ENCODE data around the gene NRP2. TPM values are rescaled to one million over a fixed set of nuclear protein-coding genes. Genes with fewer than 3 reads are reported as not detected.

Gene NRP2
- total RNA-seq, 2 donors from 2014 or later: 9.7 to 21.0 TPM

DNA sequence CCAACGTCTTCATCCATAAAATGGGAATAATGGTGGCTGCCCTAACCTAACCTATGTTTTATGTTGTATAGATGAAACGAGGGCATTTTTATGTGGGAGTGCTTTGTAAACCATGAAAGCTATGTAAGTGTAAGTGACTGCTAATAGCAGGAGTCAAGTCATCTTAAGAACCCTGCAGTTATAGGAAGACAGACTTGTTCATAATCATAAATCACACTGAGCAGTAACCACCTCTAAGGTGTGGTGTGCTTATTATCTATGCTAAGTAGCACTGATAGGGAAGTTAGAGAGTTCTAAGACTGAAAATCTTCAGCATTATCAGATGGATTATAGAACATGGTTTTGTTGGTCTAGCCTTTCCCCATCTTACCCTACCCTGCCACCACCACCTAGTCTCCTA lies 24.2 kb upstream of the NRP2 start:
- Histone ChIP-seq H3K4me3 (no peak overlapping the region), H3K27me3 (replicated peaks; ENCODE audit: insufficient read depth) (no peaks in the 10 kb centered on the region), H3K4me1 (replicated peaks) (no peaks in the 10 kb centered on the region), H3K27ac (no peak overlapping the region), H3K36me3 (no peaks in the 10 kb centered on the region), H3K9me3 (no peaks in the 10 kb centered on the region)
- 41% methylated on average over 2 of the region's 2 CpGs for WGBS
- DNase-seq (ENCODE audit: low spot score): no peak
- TF ChIP-seq POLR2A (IDR thresholded peaks at IDR 0.05) (no peak), POLR2AphosphoS5 (IDR thresholded peaks at IDR 0.05) (no peak)
- TF ChIP-seq, protein P1, sequence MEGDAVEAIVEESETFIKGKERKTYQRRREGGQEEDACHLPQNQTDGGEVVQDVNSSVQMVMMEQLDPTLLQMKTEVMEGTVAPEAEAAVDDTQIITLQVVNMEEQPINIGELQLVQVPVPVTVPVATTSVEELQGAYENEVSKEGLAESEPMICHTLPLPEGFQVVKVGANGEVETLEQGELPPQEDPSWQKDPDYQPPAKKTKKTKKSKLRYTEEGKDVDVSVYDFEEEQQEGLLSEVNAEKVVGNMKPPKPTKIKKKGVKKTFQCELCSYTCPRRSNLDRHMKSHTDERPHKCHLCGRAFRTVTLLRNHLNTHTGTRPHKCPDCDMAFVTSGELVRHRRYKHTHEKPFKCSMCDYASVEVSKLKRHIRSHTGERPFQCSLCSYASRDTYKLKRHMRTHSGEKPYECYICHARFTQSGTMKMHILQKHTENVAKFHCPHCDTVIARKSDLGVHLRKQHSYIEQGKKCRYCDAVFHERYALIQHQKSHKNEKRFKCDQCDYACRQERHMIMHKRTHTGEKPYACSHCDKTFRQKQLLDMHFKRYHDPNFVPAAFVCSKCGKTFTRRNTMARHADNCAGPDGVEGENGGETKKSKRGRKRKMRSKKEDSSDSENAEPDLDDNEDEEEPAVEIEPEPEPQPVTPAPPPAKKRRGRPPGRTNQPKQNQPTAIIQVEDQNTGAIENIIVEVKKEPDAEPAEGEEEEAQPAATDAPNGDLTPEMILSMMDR (IDR thresholded peaks at IDR 0.05): no peak
- intact Hi-C loops (cut with DNase I): no loop called here

DNA sequence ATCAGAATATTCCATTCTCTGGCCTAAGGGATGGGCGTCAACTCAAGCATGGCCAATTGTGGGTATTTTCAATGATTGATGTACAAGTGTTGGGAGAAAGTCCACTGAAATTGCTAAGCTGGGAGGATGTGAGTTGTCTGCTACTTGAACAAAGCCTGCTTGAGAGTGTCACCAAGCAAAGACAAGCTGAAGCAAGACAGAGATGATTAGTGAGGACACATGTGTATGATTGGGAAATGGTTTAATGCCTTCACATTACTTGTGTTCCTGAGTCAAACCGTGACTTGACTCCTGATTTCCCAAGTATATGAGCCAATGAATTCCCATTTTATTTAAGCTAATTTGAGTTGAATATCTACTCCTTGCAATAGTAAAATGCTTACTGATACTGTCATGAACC lies 23.7 kb upstream of the NRP2 start:
- H3K36me3 ChIP-seq: no peaks in the 10 kb centered on the region
- no peaks in the 10 kb centered on the region for H3K27me3 ChIP-seq (replicated peaks; ENCODE audit: insufficient read depth)
- no peak overlapping the region for H3K27ac ChIP-seq
- WGBS: 98% methylated on average over 2 of the region's 2 CpGs
- intact Hi-C loops (cut with DNase I): no loop called here
- H3K9me3 ChIP-seq: no peaks in the 10 kb centered on the region
- H3K4me1 ChIP-seq (replicated peaks): no peaks in the 10 kb centered on the region
- DNase-seq (ENCODE audit: low spot score): no peak
- TF ChIP-seq POLR2AphosphoS5 (IDR thresholded peaks at IDR 0.05) (no peak), POLR2A (IDR thresholded peaks at IDR 0.05) (no peak)
- TF ChIP-seq, protein P1 (IDR thresholded peaks at IDR 0.05): no peak
- no peak overlapping the region for H3K4me3 ChIP-seq

DNA sequence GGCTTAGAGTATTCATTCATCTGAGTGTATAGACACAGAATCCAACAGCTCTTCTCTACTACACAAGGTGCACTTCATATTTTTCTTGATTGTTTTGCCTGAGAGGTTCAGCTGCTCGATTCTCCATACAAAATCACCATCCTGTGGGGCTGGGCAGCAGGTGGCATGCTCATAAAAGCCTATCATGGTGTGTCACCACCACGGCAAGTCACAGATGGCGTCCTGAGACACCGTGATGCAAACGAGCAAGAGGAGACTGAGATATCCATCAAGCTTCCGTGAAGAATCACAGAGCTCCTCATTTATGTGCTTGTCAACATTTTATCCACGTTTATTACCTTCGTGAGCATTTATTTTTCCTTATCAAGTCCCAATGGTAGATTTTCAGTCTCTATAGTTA lies 22.4 kb upstream of the NRP2 start:
- intact Hi-C loops (cut with DNase I): no loop called here
- Histone ChIP-seq H3K27ac (no peak overlapping the region), H3K36me3 (no peaks in the 10 kb centered on the region), H3K9me3 (no peaks in the 10 kb centered on the region), H3K4me1 (replicated peaks) (no peaks in the 10 kb centered on the region), H3K27me3 (replicated peaks; ENCODE audit: insufficient read depth) (no peaks in the 10 kb centered on the region), H3K4me3 (no peak overlapping the region)
- 64% methylated on average over 8 of the region's 8 CpGs for WGBS
- no peak for DNase-seq (ENCODE audit: low spot score)
- TF ChIP-seq, protein P1 (IDR thresholded peaks at IDR 0.05): no peak
- TF ChIP-seq POLR2A (IDR thresholded peaks at IDR 0.05): no peak
- no peak for TF ChIP-seq POLR2AphosphoS5 (IDR thresholded peaks at IDR 0.05)

DNA sequence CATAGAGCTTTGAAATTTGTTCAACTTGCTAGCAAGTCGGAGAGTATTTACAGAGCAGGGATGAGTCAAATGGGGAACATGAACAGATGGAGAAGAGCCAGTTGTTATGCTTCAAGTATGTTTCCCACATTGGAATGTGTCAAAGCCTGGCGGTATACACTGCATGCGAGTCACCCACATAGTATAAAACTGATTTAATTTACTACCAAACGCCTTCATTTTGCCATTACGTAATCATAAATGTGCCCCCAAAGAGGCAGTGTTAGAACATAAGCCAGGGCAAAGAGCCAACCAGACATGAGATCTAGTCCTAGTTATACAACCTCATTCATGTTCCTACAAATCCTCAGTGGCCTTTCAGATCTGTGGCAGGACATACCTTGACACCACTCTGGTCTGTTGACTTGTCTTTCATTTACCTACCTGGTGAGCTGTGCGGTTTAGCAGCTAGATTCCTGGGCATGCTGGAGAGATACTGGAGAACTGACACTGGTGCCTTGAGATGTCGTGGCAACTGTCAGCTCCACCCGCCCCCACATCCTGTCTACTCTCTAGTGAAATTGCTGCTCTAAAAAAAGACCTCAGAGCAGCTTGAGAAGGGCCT lies 21.7 kb upstream of the NRP2 start:
- peak; percentile 28 for DNase-seq (ENCODE audit: low spot score)
- no peak overlapping the region for H3K4me3 ChIP-seq
- H3K27ac ChIP-seq: no peak overlapping the region
- H3K36me3 ChIP-seq: no peaks in the 10 kb centered on the region
- no peaks in the 10 kb centered on the region for H3K27me3 ChIP-seq (replicated peaks; ENCODE audit: insufficient read depth)
- intact Hi-C loops (cut with DNase I): no loop called here
- 29% methylated on average over 8 of the region's 8 CpGs for whole genome bisulfite sequencing
- H3K9me3 ChIP-seq: no peaks in the 10 kb centered on the region
- no peak for TF ChIP-seq POLR2A (IDR thresholded peaks at IDR 0.05)
- TF ChIP-seq, protein P1 (IDR thresholded peaks at IDR 0.05): no peak
- TF ChIP-seq POLR2AphosphoS5 (IDR thresholded peaks at IDR 0.05): no peak
- H3K4me1 ChIP-seq (replicated peaks): no peaks in the 10 kb centered on the region

DNA sequence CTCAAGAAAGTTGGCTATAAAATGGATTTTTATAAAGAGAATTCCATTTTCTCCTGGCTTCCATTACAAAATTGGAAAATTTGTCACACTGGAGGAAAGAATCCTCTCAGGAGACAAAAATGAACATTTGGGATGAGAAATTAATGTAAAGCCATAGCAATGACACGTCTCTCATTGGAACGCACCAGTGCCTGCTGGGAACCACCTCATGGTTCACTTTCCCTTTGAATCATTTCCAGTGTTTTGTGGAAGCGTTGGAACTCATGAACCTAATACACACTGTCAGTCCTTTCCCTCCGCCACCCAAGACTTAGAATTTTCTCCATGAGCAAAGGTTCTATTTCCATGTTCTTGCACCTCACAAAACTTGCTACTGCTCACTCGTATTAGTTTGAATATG lies 21.0 kb upstream of the NRP2 start:
- WGBS: 95% methylated on average over 5 of the region's 5 CpGs
- intact Hi-C loops (cut with DNase I): no loop called here
- Histone ChIP-seq H3K9me3 (no peaks in the 10 kb centered on the region), H3K27ac (no peak overlapping the region), H3K4me1 (replicated peaks) (no peaks in the 10 kb centered on the region), H3K27me3 (replicated peaks; ENCODE audit: insufficient read depth) (no peaks in the 10 kb centered on the region), H3K4me3 (no peak overlapping the region), H3K36me3 (no peaks in the 10 kb centered on the region)
- TF ChIP-seq POLR2A (IDR thresholded peaks at IDR 0.05): no peak
- no peak for TF ChIP-seq POLR2AphosphoS5 (IDR thresholded peaks at IDR 0.05)
- TF ChIP-seq, protein P1 (IDR thresholded peaks at IDR 0.05): no peak
- no peak for DNase-seq (ENCODE audit: low spot score)

All from prostate gland (tissue), 2 donors.